HL-60/S4 (cell line): ENCODE measurements around the gene CCNB2.

Experiments
- in situ Hi-C: fragments of 300-500 bp; cut with MboI; formaldehyde crosslinking; loops from 2 replicates; pipeline ENCODE4 v1.14.3; 2022; ENCODE audit warnings: low sequenced_read_pairs

Gene CCNB2

GRCh38 chr15:59104912-59105732, at the start of gene CCNB2:
Gene CCNB2 (plus strand): TSS chr15:59105146. CDS start chr15:59105269, 123 bp downstream.
- in situ Hi-C loops: no loop called here

GRCh38 chr15:59059076-59059597, 45.8 kb upstream of the CCNB2 start:
- in situ Hi-C loops: no loop called here

DNA sequence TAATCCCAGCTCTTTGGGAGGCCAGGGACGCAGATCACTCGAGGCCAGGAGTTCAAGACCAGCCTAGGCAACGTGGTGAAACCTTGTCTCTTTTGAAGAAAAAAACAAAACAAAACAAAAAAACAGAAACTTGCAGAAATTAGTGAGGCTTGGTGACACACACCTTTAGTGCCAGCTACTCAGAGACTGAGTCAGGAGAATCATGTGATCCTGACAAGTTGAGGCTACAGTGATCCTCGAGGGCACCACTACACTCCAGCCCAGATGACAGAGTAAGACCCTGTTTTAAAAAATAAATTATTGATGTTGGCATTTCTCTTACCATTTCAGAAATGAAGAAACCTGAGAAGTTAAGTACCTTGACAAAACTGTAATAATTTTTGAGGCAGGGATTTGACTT, 44.6 kb upstream of the CCNB2 start:
- in situ Hi-C loops: no loop called here

- in situ Hi-C loops: no loop called here
These were observed 41.9 kb upstream of the CCNB2 start for GRCh38 chr15:59063042-59063441.

- in situ Hi-C loops: no loop called here
These were observed 35.5 kb upstream of the CCNB2 start for GRCh38 chr15:59069430-59069829.

GRCh38 chr15:59074607-59075006, 30.3 kb upstream of the CCNB2 start:
- in situ Hi-C loops: no loop called here

DNA sequence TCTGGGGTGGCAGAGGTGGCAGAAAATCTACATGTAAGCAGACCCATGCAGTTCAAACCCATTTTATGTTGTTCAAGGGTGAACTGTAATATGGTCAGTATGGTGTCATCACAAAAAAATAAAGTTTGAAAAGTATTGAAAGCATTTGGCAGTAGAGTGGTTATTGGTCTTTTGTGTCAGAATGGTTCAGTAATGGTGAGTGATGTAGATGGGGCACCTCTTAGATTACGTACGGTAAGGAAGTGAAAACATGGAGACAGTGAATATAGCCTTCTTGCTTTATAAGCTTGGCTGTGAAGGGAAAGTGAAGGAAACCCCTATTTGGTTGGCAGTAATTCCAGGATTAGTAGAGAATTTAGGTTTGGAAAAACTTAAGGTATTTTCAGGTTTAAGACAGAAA, 17.2 kb upstream of the CCNB2 start:
- in situ Hi-C loops: no loop called here

- in situ Hi-C loops: no loop called here
These were observed 10.9 kb upstream of the CCNB2 start for GRCh38 chr15:59094077-59094476.

GRCh38 chr15:59096429-59096828, 8.5 kb upstream of the CCNB2 start:
- in situ Hi-C loops: no loop called here

- in situ Hi-C loops: no loop called here
These were observed 5.7 kb upstream of the CCNB2 start for GRCh38 chr15:59099162-59099685.

DNA sequence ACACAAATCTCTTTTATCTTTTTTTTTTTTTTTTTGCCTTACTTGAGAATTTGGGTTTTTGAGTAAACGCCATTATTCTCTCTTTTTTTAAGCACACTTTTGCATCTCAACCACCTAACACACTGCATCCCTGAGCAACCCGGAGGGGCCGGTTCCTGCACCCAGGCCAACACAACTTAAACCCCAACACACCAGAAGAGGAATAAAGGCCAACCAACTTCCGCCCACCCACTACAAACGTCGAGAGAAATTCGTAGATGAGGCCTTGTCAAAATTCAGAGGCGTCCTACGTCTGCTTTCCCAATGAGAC, 389 bp upstream of the CCNB2 start:
- in situ Hi-C loops: no loop called here

- in situ Hi-C loops: no loop called here
These were observed 908 bp downstream of the CCNB2 start for GRCh38 chr15:59105854-59106253.

DNA sequence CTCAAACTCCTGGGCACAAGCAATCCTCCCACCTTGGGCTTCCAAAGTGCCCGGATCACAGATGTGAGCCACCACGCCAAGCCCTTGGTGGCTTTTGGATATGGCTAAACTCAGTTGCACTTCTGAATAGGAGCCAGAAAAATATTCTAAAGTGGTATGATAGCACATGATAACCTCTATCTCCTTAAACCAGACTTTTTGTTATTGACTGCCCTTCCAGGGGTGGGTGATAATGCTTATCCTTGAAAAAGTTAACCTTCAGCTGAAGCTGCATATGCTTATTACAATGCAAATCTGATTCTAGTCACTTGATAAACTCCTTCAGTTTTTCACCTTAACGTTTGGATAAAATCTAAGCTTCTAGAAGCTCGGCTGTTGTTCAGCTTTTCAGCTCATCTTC, 6.3 kb downstream of the CCNB2 start:
- in situ Hi-C loops: no loop called here

GRCh38 chr15:59115047-59115446, 10.1 kb downstream of the CCNB2 start:
- in situ Hi-C loops: no loop called here

- in situ Hi-C loops: no loop called here
These were observed 11.2 kb downstream of the CCNB2 start for GRCh38 chr15:59116141-59116540.

DNA sequence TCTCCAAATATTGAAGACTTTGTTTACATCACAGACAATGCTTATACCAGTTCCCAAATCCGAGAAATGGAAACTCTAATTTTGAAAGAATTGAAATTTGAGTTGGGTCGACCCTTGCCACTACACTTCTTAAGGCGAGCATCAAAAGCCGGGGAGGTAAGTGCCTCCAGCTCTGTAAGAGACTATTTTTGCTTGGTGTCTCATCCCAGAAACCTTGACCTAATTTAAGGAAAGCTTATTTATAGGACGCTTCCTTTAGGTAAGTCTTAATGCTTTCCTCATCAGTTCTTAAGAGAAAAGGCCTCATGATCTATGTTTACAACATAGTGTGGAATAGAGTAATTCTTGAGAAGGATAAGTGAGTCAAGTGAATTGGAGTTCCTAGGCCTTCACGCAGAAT, 11.8 kb downstream of the CCNB2 start:
- in situ Hi-C loops: no loop called here

- in situ Hi-C loops: no loop called here
These were observed 14.7 kb downstream of the CCNB2 start for GRCh38 chr15:59119625-59120024.

- in situ Hi-C loops: no loop called here
These were observed 16.0 kb downstream of the CCNB2 start for GRCh38 chr15:59120937-59121336.

DNA sequence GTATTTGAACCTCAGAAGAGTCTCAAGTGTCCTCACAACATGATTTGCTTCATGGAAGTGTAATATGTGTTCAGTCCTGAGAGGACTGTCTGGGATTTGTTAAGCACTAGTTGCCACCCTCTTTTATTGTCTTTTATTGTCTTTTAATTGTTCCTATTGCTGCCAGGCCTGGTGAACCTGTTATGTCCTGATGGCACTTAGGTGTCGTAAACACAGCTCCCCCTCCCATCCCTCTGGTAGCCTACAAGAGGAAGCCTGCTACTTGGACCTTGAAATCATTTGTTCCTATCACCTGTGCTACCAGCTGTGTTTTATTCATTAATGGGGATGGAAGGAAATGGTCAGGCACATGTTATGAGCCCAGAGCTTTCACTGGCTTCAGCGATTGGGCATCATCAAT, 19.3 kb downstream of the CCNB2 start:
- in situ Hi-C loops: no loop called here

- in situ Hi-C loops: loop anchor here (25.0 kb wide), 1 partner anchor 888 kb away; no protein-coding TSS in a partner anchor
These were observed 20.7 kb downstream of the CCNB2 start for GRCh38 chr15:59125683-59126082.

DNA sequence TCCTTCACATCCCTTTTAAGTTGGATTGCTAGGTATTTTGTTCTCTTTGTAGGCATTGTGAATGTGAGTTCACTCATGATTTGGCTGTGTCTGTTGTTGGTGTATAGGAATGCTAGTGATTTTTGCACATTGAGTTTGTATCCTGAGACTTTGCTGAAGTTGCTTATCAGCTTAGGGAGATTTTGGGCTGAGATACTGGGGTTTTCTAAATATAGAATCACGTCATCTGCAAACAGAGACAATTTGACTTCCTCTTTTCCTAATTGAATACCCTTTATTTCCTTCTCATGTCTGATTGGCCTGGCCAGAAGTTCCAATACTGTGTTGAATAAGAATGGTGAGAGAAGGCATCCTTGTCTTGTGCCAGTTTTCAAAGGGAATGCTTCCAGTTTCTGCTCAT, 22.3 kb downstream of the CCNB2 start:
- in situ Hi-C loops: loop anchor here (25.0 kb wide), 1 partner anchor 890 kb away; no protein-coding TSS in a partner anchor

DNA sequence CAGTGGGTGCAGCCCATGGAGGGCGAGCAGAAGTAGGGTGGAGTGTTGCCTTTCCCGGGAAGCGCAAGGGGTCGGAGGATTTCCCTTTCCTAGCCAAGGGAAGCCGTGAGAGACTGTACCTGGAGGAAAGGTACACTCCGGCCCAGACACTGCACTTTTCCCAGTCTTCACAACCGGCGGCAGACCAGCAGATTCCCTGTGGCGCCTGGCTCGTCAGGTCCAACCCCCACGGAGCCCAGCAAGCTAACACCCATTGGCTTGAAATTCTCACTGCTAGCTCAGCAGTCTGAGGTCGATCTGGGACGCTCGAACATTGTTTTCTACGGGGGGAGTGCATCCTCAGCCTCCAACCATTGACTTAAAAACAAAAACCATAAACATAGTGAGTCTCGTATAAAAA, 26.5 kb downstream of the CCNB2 start:
- in situ Hi-C loops: loop anchor here (25.0 kb wide), 1 partner anchor 894 kb away; no protein-coding TSS in a partner anchor
